RKO (cell line): ENCODE data around the gene NEDD1.

Experiments
- DNase-seq: peaks from one replicate; pipeline ENCODE4 v3.0.0-alpha.2; 2016; ENCODE audit warnings: low spot score

NEDD1 gene

DNA sequence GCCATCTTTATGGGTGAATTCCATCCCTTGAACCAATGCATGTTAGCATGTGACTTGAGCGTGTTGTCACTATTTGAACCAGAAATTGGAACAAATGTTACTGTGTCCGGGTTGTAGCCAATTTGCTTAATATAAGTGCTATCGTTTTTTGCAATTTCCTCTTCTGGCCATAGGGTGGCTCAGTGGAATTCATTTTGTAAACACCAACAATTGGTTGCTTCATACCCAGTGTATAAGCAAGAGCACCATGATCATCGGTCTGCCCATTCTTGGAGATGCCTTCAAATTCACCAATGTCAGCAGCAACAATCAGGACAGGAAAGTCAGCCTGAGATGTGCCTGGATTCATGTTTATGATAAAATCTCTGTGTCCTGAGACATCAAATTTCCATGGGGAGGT, 5.0 kb upstream of the NEDD1 start:
- DNase-seq = peak; percentile 27

DNA sequence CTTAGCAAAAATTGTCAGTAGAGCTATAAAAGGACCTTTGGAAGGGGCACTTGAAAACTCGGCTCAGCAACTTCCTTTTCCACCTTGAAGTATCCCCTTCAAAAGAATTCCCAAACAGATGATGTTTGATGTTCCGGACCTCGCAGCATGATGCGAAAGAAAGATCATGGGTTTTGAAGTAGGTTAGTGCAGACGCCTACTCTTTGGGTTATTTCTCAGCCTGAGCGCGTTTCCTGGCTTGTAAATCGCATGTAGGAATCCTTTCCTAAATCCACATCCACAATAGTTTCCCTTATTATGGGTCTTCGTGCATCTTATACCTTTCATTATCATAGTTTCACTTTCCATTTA, 584 bp upstream of the NEDD1 start:
- DNase-seq = no peak

GRCh38 chr12:96907671-96908422, 790 bp downstream of the NEDD1 start:
- peak; percentile 49 for DNase-seq

- no peak for DNase-seq
These were observed 1.3 kb downstream of the NEDD1 start for GRCh38 chr12:96908423-96908675.

- DNase-seq = no peak
These were observed 5.2 kb downstream of the NEDD1 start for GRCh38 chr12:96912261-96912660.

DNA sequence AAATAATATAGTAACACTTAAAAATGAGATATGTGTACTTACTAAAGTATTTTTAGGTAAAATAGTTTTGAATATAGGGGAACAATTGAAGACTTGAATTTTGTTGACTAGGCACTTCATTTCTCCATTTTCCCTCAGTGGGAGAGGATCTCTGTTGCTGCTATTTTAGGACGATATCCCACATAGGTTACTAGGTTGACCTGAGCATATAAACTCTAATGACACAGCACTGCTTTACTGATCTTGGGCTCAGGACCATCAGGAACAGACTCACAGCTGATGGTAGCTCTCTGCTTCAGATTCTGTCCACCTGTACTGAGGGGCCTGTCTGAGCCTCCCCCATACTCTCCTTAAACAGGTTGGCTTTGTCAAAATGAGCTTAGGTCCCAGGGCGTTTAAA, 5.9 kb downstream of the NEDD1 start:
- no peak for DNase-seq

GRCh38 chr12:96919510-96920210, 12.6 kb downstream of the NEDD1 start:
- DNase-seq = no peak

DNA sequence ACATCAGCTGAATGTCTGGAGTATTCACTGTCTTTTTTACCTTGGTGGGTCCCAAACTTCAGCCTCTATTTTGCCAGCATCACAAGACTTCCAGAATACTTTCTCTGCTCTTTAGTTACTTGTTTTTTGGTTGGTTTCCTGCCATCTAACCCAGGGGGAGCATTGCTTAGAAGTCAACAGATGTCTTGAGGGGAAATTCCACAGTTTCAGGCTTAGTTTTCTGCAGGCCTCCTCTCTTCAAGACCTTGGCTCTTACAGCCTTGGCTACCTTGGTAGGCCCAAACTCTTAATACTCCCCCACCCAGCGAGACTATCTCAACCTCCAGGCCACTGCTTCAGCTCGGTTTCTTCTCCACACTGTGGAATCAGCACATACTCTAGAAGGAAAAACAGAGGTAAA, 41.7 kb downstream of the NEDD1 start:
- no peak for DNase-seq

DNA sequence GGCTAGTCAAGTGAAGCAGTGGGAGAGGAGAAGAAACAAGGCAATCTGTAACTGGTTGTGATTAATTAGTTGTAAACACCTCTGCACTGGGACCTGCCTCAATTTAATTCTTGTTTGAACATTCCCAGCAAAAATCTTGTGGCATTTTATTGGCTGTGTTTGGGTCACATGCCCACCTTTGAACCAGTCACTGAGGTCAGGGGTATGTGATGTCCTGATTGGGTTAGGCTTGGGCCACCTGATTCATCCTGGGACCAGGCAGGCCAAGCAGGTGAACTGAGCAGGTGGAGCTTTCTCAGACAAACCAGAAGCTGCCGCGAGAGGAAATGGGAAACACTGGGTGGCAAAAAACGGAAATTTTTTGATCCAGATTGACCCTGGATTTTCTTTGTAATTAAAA, 72.5 kb downstream of the NEDD1 start:
- no peak for DNase-seq

DNA sequence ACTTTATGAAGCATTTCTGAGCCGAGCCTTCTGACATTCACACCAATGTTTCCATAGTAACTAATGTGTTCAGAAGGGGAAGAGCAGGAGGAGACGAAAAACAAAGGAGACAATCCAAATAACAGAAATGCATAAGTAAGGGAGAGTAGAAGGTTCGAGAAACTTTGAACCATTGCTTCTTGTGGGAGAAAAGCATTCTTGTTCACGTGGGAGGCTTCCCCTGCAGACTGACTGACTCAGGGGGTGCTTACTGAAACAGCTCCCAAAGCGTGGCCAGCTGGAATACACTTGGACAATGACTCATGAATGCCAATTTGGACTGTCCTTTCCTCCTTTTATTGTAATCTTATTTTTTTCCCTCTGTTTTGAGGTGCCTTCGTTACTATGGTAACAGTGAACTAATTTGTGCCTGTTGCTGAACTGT, 73.9 kb downstream of the NEDD1 start:
- peak; percentile 74 for DNase-seq

- no peak for DNase-seq
These were observed 74.9 kb downstream of the NEDD1 start for GRCh38 chr12:96981911-96982310.

- no peak for DNase-seq
These were observed 75.6 kb downstream of the NEDD1 start for GRCh38 chr12:96982671-96983070.

- no peak for DNase-seq
These were observed 78.7 kb downstream of the NEDD1 start for GRCh38 chr12:96985515-96986362.

DNA sequence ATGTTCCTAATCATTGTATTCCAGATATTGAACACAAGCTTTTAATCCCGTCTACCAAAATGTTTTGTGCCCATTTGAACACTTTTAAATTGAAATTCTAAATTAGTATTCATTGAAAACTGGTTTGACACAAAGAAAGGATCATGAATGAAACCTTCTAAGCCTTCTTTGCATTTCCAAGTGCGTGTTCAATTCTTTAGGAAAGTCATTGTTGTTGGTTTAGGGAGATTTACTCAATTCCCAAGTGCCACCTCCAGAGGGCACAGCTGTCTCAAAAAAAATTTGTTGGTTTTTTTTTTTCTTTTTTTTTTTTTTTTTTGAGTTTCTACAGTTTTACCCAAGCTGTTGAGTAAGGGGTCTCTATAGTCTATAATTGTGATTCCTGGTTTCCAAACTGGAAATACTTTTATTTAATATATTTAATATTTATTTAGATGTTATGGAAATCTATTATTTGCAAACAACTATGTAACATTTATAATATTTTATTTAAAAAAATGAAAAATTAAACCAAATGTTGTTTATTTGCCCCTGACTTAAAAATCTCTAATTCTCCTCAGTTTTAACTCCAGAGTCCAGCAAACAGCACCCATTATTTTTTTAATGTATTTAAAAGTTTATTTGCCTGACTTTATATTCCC, 79.9 kb downstream of the NEDD1 start:
- peak; percentile 43 for DNase-seq

DNA sequence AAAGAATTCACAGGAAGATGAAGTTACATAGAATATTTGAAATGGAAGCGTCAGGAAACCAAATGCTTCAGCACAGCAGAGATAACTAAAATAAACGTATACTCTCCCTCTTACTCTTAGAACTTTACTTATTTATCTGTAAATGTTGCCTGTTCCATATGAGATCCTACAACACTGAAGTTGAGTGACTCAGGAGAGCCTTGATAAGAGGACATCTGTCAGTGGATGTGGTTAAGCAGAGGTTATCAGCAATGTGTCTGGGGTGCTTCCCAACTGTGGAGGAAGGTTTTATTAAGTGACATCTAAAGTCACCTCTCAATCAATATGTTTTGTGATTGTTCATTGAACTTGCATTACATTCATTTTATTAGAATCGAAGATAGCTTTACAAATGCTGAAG, 81.9 kb downstream of the NEDD1 start:
- DNase-seq = no peak

DNA sequence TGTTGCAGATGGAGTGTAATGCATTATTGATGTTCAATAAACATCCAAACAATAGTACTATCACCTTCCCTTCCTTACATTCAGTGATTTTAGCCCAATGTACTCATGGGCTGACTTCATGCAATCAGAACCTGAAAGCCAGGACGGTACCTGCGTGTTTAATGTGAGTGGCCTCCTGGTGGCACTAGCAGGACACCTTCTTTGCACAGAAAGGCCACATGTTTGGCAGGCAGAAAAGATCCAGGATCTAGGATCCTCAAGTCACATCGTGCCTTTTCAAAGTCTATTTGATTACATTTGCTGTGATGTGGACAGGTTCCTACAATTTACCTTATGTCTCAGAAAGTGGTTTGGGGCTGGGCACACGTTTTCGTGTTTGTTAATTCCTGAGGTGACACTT, 82.9 kb downstream of the NEDD1 start:
- DNase-seq = peak; percentile 42

DNA sequence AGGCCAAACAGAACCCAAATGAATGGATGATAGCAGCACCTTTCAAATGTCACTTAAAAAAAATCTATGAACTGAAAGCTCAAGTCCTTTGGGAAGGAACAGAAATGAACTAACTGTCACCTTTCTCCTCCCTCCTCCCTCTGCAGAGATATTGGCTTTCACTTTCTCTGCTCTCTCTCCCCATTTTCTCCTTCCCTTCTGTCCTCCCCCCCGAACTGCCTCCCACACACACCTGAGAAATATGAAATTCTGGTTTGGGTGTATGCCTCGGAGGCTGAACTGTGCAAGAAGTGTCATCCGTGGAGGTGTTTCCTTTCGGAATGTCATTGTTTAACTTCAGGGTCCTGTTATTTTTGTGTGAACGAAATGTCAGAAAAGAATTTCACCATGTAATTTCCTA, 87.8 kb downstream of the NEDD1 start:
- DNase-seq = no peak

DNA sequence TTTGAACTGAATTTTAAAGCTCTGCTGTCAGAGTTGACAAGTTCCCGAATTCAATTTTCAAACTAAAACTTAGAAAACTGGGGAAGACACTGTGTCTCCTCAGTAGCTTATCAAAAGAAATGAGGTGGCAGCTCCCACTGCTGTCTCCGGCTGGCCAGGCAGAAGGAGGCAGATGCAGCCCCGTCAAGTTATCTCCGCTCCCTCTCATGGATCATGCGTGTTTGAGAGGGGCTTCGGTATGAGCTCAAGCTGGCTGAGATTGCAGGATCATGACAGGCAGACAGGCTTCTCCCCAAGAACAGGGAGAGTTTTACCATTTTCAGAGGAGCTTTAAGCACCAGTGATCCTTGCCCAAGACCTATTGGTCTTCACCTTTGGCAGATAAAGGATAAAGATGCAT, 88.8 kb downstream of the NEDD1 start:
- DNase-seq = no peak

DNA sequence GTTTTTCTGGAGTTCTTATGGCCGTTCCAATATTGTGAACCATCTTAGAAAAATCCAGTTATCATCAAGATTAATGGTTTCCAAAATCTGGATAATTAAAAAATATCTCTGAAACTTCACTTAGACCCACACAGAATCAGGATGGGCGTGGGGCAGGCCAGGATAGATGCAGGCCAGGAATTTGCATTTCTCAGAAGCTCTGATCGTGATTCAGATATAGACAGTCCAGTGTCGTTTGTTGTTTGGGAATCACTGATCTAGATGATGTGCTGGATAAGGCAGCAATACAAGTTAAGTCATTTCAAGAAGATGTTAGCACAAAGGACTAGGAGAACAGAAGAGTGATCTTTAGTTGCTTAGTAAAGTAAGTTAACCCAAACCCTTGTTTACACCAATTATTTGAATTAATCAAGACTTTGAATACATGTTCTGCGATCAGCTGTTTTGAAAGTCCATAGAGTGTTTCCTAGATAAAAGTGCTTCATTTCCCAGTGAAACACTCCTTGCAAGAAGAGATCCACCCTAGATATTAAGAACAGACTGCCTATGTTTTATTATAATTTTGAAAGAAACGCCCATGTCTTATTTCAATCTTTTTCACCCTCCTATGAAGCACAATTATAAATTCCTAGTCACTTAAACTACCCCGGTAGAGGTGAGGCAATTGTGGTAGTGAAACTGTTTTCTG, 90.9 kb downstream of the NEDD1 start:
- DNase-seq = no peak

DNA sequence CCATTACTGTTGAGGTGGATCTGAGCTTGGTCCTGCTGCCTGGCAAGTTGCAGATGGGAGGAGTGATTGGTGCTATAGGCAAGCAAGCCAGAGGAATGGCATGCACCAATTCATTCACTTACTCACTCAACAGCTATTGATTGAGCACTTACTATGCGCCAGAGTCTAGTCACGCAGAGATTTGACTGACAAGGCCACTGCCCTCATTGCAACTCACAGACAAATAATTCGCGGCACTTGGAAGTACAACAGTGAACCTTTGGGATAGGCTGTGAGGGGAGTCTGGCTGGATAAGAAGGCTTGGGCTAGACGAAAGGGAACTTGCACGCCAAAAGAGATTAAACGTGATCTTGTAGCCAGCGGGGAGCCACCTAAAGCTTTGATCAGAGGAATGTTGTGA, 96.2 kb downstream of the NEDD1 start:
- DNase-seq = no peak
